ENCODE data around the gene TOR1A.

- TF ChIP-seq CTCF (IDR thresholded peaks at IDR 0.05; ENCODE audit: low read depth, low read length, poor library complexity, severe bottlenecking) (no peak), EZH2phosphoT487 (IDR thresholded peaks at IDR 0.05; ENCODE audit: borderline replicate concordance, low read length) (no peak)
Measured at GRCh38 chr9:129775448-129775798, 48.5 kb downstream of the TOR1A start.
